Stomach (tissue), 9 donors: ENCODE results near the gene ESR1. TPM values are rescaled to one million over a fixed set of nuclear protein-coding genes. Genes with fewer than 3 reads are reported as not detected.

Experiments
- DNase-seq, 2 donors: peaks; one replicate each; pipeline versions ENCODE4 v3.0.0 to v3.0.0-alpha.2; 2013 to 2019
- H3K27ac ChIP-seq, 5 donors: fragments of 200-600 bp in 4 of 5; sonication (generic) in 4 of 5; one replicate each; pipeline ENCODE4 v1.5.1; 2013 to 2019; ENCODE audit warnings: mild to moderate bottlenecking in 1 of 5, moderate library complexity in 1 of 5
- H3K27me3 ChIP-seq, 3 donors: fragments of 200-600 bp; sonication (generic); one replicate each; pipeline ENCODE4 v1.5.1; 2017 to 2019; ENCODE audit warnings: mixed run types in 1 of 3
- H3K36me3 ChIP-seq, 4 donors: fragments of 200-600 bp; sonication (generic); 1 replicate in 3 of 4; 2 replicates in 1 of 4; pipeline ENCODE4 v1.5.1; 2016 to 2019
- H3K4me1 ChIP-seq, 4 donors: fragments of 200-600 bp; sonication (generic); one replicate each; pipeline ENCODE4 v1.5.1; 2016 to 2019
- H3K4me3 ChIP-seq, 4 donors: fragments of 200-600 bp; sonication (generic) in 3 of 4; one replicate each; pipeline ENCODE4 v1.5.1; 2016 to 2019; ENCODE audit warnings: mild to moderate bottlenecking in 1 of 4
- H3K9me3 ChIP-seq, 4 donors: fragments of 200-600 bp; sonication (generic); one replicate each; pipeline ENCODE4 v1.5.1; 2016 to 2019
- EP300 ChIP-seq: sonication (generic); formaldehyde crosslinking; IDR thresholded peaks from one replicate; pipeline ENCODE4 v1.6.1; 2017; ENCODE audit warnings: antibody characterized with exemption
- POLR2A ChIP-seq, 4 donors: fragments of 450-650 bp; IDR thresholded peaks; one replicate each; pipeline ENCODE4 v1.6.1; 2016; ENCODE audit warnings: antibody characterized with exemption in 4 of 4, control low read depth in 2 of 4, mild to moderate bottlenecking in 1 of 4, moderate library complexity in 1 of 4
- POLR2AphosphoS5 ChIP-seq, 3 donors: sonication (generic); formaldehyde crosslinking; IDR thresholded peaks; one replicate each; pipeline ENCODE4 v1.6.1; 2016; ENCODE audit warnings: antibody characterized with exemption in 3 of 3
- WGBS, 5 donors: extraction: QIAGEN DNeasy Blood & Tissue Kit in 3 of 5; methylation state at CpG; one replicate each; pipeline versions ENCODE4 v1.1.5 to v1.1.7; 2013 to 2018; 5-methylcytosine and 5-hydroxymethylcytosine counted together
- intact Hi-C: fragments of 100-400 bp; cut with DNase I; formaldehyde crosslinking; loops from one replicate; pipeline ENCODE4 v1.15.1; 2023; ENCODE audit warnings: low total_unique reads
- polyA plus RNA-seq, 3 donors: library from polyadenylated mRNA; stranded (reverse); fragments of 200-250 nt; gene quantifications; one replicate each; pipeline ENCODE4 v1.2.3, GENCODE V29; 2013
- total RNA-seq, 5 donors: library from RNA; depleted of rRNA; stranded (reverse); fragments of >200 nt; gene quantifications; one replicate each; pipeline versions ENCODE4 v1.1.0 to v1.2.3, GENCODE V29; 2014 to 2016
- TF ChIP-seq, protein P1 (sequence below), 7 experiments: fragments of 450-650 bp in 4 of 7; fragments of 200-600 bp in 3 of 7; sonication (generic) in 3 of 7; IDR thresholded peaks; one replicate each; pipeline ENCODE4 v1.5.1; 2016 to 2019; ENCODE audit warnings: antibody characterized with exemption in 7 of 7, control low read depth in 2 of 7, mild to moderate bottlenecking in 1 of 7
- donor health status: healthy with polysubstance abuse.
- donor health status: Bipolar disorder and iron deficiency.
- donor health status: healthy.

The ESR1 gene
- total and polyA plus RNA-seq, 8 donors: 0.05 to 2.0 (median 1.8) TPM; not detected in 3

DNA sequence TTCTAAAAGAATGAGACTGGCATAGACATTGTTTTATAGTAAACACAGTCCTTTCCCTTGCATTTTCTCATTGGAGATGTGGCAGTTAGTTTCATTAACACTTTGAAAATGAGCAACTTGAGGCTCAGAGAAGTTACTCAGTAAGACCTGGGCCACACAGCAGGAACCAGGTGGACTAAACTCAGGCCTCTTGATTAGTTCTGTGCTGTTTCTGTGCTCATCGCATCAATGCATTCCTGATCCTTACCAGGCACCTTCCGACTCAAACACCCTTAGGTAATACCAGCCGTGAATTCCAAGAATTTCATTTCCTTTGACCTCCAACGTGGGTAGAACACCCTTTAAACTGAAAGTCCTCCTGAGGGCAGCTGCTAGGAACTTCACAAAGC is 362.8 kb downstream of the ESR1 start:
- 78 to 89% (median 83%) methylated on average over 4 of the region's 4 CpGs for WGBS, 5 donors
- no peak for DNase-seq
- intact Hi-C loops: no loop called here

DNA sequence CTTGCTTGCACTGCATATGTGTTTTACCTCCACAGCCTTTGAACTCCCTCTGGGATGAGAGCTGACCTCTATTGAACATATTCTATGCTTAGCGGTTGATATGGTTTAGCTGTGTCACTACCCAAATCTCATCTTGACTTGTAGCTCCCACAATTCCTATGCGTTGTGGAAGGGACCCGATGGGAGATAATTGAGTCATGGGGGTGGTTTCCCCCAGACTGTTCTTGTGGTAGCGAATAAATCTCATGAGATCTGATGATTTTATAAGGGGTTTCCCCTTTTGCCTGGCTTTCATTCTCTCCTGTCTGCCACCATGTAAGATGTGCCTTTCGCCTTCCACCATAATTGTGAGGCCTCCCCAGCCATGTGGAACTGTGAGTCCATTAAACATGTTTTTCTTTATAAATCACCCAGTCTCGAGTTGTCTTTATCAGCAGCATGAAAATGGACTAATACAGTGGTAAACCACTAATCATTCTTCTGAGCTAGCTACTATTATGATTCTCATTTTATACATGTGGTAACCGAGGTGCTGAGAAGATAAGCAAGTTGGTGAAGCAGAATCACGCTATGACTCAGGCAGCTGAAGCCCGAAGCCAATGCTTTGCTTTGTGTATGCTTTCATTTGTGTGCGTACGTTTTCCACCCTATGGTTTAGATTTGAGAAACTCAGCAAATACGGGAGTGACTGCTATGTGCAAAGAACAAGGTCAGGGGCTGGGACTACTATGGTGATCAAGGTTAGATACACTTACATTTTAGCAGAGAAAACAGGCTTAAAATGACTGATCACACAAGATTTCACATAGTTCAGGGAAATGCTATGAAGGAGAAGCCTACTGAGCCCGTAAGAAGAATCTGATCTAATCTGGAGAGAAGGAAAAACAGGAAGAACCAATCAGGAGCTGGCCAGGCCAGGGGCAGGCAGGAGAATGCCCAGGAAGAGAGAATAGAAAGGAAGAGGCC is 363.5 kb downstream of the ESR1 start:
- peaks cover 0 to 44% (median 35%) of the 10 kb centered on the region in 4 donors for H3K36me3 ChIP-seq
- no peaks in the 10 kb centered on the region for H3K9me3 ChIP-seq
- peak overlapping the region in 1 of 4 donors; percentile 3 for H3K4me3 ChIP-seq
- no peaks in the 10 kb centered on the region for H3K27me3 ChIP-seq
- peaks cover 0 to 27% (median 20%) of the 10 kb centered on the region in 4 donors for H3K4me1 ChIP-seq
- WGBS, 5 donors: 45 to 58% (median 50%) methylated on average over 13 of the region's 13 CpGs
- TF ChIP-seq, protein P1, sequence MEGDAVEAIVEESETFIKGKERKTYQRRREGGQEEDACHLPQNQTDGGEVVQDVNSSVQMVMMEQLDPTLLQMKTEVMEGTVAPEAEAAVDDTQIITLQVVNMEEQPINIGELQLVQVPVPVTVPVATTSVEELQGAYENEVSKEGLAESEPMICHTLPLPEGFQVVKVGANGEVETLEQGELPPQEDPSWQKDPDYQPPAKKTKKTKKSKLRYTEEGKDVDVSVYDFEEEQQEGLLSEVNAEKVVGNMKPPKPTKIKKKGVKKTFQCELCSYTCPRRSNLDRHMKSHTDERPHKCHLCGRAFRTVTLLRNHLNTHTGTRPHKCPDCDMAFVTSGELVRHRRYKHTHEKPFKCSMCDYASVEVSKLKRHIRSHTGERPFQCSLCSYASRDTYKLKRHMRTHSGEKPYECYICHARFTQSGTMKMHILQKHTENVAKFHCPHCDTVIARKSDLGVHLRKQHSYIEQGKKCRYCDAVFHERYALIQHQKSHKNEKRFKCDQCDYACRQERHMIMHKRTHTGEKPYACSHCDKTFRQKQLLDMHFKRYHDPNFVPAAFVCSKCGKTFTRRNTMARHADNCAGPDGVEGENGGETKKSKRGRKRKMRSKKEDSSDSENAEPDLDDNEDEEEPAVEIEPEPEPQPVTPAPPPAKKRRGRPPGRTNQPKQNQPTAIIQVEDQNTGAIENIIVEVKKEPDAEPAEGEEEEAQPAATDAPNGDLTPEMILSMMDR (IDR thresholded peaks at IDR 0.05): no peak
- TF ChIP-seq POLR2AphosphoS5 (IDR thresholded peaks at IDR 0.05) (no peak), EP300 (no peak), POLR2A (IDR thresholded peaks at IDR 0.05) (no peak)
- DNase-seq: peak; percentile 31 to 77
- peak overlapping the region; percentile 44 to 78 (median 62) for H3K27ac ChIP-seq
- intact Hi-C loops: no loop called here

More for the DNA sequence above, 362.8 kb downstream of the ESR1 start:
- no peak overlapping the region for H3K4me3 ChIP-seq
- peak overlapping the region in 4 of 5 donors; percentile 14 to 78 (median 53) for H3K27ac ChIP-seq
- TF ChIP-seq, protein P1 (IDR thresholded peaks at IDR 0.05): no peak
- no peak for TF ChIP-seq POLR2A (IDR thresholded peaks at IDR 0.05)
- TF ChIP-seq POLR2AphosphoS5 (IDR thresholded peaks at IDR 0.05): no peak
- no peak for TF ChIP-seq EP300
- H3K9me3 ChIP-seq: no peaks in the 10 kb centered on the region
- no peaks in the 10 kb centered on the region for H3K27me3 ChIP-seq
- H3K4me1 ChIP-seq: peaks cover 0 to 27% (median 20%) of the 10 kb centered on the region in 4 donors
- H3K36me3 ChIP-seq: peaks cover 0 to 42% (median 31%) of the 10 kb centered on the region in 4 donors

DNA sequence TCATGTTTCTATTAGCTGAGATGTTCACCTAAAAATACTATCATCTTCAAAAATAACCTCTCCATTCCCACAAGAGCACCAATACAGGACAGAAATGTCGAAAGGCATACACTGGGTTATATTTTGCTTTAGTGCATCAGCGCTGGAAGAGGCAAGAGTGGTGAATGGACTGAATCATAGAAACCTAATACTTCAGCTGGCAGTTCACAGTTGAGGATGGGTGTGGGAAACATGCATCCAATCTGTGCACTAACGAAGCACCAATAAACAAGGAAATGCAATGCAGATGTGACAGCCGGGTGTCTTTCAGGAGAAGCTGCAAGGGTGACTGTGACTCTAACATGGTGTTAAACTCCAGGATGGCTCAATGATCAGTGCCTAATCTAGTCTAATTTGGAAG is 365.8 kb downstream of the ESR1 start:
- 83 to 94% (median 90%) methylated on average over 4 of the region's 4 CpGs for WGBS, 5 donors
- DNase-seq: no peak
- Histone ChIP-seq H3K27me3 (no peaks in the 10 kb centered on the region), H3K27ac (no peak overlapping the region), H3K4me3 (no peak overlapping the region), H3K36me3 (peaks cover 0 to 41% (median 35%) of the 10 kb centered on the region in 4 donors), H3K9me3 (no peaks in the 10 kb centered on the region), H3K4me1 (peaks cover 0 to 17% (median 13%) of the 10 kb centered on the region in 4 donors)
- TF ChIP-seq, protein P1 (IDR thresholded peaks at IDR 0.05): no peak
- TF ChIP-seq POLR2A (IDR thresholded peaks at IDR 0.05) (no peak), POLR2AphosphoS5 (IDR thresholded peaks at IDR 0.05) (no peak), EP300 (no peak)
- intact Hi-C loops: no loop called here

DNA sequence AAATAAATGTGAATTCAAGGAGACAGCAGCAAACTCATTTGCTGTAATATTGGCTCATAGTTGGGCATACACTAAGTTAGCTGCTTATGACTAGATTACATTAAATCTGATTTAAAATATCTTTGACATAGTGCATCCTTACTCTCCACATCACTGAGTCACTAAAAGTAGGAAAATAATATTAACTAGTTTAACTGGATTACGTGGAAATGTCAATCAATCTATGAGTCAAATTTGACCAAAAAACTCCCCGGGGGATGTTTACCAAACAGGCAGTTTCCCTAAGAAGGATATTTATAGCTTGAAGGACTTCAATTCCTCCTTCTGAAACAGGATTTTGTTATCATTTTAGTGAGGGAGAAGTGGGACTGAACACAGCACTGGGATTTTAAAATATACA is 366.5 kb downstream of the ESR1 start:
- Histone ChIP-seq H3K4me3 (no peak overlapping the region), H3K27ac (no peak overlapping the region), H3K36me3 (peaks cover 0 to 45% (median 39%) of the 10 kb centered on the region in 4 donors), H3K9me3 (no peaks in the 10 kb centered on the region), H3K27me3 (no peaks in the 10 kb centered on the region), H3K4me1 (peaks cover 0 to 12% (median 10%) of the 10 kb centered on the region in 4 donors)
- 68 to 82% (median 71%) methylated on average over 2 of the region's 2 CpGs for WGBS, 5 donors
- no peak for DNase-seq
- intact Hi-C loops: no loop called here
- TF ChIP-seq POLR2A (IDR thresholded peaks at IDR 0.05) (no peak), EP300 (no peak), POLR2AphosphoS5 (IDR thresholded peaks at IDR 0.05) (no peak)
- TF ChIP-seq, protein P1 (IDR thresholded peaks at IDR 0.05): no peak
